ENCODE measurements around the gene PDS5B.
"Not testable (repeated sequence)": the region's sequence is repeated elsewhere in the genome, so short reads cannot be mapped to it uniquely, and the experiment has no call there.

PDS5B gene

DNA sequence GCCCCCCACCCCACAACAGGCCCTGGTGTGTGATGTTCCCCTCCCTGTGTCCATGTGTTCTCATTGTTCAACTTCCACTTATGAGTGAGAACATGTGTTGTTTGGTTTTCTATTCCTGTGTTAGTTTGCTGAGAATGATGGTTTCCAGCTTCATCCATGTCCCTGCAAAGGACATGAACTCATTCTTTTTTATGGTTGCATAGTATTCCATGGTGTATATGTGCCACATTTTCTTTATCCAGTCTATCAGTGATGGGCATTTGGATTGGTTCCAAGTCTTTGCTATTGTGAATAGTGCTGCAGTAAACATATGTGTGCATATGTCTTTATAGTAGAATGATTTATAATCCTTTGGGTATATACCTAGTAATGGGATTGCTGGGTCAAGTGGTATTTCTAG, 142.8 kb downstream of the PDS5B start:
- not testable (repeated sequence) for DNase-seq (ENCODE audit: low spot score)

GRCh38 chr13:32731074-32731473, 144.8 kb downstream of the PDS5B start:
- no peak for DNase-seq (ENCODE audit: low spot score)

DNA sequence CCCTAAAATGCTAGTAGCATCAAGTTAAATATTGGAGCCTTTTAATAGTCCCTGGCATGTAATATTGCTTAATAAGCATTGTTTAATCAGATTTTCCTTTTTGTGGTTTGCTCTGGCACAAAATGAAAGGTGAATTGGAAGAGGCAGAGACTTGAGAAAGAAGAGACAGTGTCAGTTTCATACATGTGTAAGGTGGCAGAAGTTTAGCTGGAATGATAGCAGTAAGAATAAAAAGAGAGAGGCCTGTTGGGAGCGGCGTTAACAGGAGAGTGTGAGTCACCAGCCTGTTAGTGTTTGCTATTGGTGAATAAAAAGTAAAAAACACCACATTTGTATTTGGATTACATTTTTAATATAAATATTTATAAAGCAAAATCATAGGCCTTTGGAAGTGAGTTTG, 145.3 kb downstream of the PDS5B start:
- DNase-seq (ENCODE audit: low spot score) = no peak

- no peak for DNase-seq (ENCODE audit: low spot score)
Observed at GRCh38 chr13:32733690-32734089, 147.4 kb downstream of the PDS5B start.

- DNase-seq (ENCODE audit: low spot score) = no peak
Observed at GRCh38 chr13:32734511-32734910, 148.3 kb downstream of the PDS5B start.

GRCh38 chr13:32735859-32736258, 149.6 kb downstream of the PDS5B start:
- no peak for DNase-seq (ENCODE audit: low spot score)

DNA sequence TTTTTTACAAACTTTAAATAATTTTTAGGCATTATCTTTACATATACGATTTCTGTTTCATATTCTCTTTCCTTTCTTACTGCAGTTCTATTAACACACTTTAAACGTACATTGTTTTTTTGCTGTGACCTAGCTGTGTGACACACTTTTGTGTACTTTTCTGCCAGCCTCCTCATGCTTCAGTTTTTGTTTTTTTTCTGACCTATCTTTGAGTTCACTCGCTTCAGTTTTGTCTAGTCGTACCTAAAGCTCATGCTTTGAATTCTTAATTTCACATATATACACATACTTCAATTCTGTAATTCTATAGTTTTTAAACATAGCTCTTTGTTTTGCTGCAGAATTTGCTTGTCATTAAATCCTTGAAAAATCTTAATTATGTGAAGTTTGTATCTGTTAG, 150.4 kb downstream of the PDS5B start:
- no peak for DNase-seq (ENCODE audit: low spot score)

DNA sequence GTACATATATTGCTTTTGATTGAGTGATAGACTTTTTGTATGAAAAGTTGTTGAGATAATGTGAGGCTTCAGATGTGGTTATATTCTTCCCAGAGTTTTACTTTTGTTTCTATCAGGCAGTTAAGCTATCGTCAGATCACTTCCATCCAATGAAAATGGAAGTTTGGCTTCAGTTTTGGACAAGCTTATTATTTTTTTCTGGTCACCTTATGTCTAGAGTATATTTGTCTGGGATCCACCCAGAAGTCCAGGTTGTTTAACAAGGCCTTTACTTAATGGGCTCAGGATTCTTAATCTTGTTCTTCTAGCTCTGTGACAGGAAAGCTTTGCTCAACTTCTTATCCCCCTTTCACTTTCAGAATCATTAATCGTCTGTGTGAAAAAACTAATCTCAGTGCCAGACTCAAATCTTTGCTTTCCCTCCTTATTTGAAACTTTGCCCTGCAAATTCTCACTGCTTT, 150.9 kb downstream of the PDS5B start:
- no peak for DNase-seq (ENCODE audit: low spot score)

DNA sequence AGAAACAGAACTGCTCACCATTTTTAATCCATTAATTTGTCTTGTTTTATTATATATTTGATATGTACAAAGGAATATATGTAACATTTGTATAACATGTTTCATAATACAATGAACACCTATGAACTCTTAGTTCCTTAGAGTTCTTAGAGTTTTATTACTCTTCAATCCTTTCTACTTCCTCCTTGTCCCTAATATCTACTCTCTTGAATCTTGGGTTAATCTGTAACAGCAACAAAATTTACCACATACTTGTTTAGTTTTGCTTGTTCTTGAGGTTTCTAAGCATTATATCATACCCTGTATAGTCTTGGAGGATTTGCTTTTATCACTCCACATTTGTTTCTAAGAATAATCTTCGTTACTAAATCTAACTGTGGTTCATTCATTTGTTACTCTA, 151.4 kb downstream of the PDS5B start:
- no peak for DNase-seq (ENCODE audit: low spot score)

DNA sequence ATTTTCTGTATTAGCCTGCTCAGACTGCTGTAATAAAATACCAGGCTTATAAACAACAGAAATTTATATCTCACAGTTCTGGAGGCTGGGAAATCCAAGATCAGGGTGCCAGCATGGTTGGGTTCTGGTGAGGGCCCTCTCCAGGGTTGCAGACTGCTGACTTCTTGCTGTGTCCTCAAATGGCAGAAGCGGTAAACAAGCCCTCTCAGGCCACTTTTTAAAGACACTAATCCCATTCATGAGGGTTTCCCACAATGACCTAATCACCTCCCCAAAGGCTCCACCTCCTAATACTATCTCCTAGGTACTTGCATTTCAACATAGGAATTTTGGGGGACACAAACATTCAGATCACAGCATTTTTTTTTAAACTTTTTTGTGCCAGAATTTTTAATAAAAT, 159.3 kb downstream of the PDS5B start:
- DNase-seq (ENCODE audit: low spot score) = no peak

DNA sequence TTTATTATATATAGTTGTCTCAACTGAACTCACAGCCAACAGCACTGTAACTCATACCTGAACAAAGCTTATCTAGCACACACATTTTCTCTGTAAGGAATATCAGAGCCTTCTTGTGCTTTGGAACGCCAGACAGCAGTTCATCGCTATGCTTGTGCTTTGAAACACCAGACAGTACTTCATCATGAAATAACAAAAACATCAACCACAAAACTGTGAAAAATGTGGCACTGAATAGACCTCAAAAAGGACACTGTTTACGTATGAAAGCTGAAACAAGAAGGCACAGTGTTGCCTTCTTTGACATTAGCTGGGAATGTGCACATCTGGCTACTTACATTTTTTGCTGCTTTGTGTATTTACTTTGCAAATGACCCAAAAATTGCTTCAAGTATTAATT, 160.2 kb downstream of the PDS5B start:
- no peak for DNase-seq (ENCODE audit: low spot score)

DNA sequence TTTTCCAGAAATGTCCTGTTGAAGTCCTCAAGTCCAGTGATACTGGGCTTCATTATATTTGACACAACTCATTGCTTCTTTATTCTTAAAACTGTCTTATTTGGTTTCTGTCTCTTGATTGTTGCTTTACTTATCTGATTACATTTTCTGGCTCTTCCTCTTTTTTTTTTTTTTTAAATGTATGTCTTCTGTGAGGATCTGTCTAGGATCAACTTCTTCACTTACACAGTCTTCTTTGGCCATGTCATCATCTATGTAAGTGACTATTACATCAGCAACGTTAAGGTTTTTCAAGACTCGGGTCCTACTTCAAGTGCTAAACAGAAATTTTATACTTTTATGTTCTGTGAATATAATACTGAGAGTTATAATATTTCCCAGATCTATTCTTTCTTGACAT, 162.1 kb downstream of the PDS5B start:
- DNase-seq (ENCODE audit: low spot score) = no peak

GRCh38 chr13:32751340-32751739, 165.1 kb downstream of the PDS5B start:
- DNase-seq (ENCODE audit: low spot score) = no peak

DNA sequence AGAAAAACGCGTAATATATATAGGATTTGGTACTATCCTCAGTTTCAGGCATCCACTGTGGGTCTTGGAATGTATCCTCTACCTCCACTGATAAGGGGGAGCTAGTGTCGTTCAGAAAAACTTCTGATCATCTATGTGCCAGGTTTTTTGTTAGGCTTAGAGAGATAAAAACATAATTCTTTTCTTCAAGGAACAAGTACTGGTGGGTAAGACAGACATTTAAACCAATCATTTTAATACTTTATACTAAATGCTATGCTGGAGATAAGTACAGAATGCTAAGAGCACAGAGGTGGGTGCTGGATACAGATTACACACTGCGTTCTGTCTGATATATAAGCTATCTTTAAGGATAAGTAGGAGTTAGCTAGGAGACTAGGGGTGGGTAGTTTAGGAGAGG, 166.1 kb downstream of the PDS5B start:
- DNase-seq (ENCODE audit: low spot score) = peak; percentile 5

- DNase-seq (ENCODE audit: low spot score) = no peak
Observed at GRCh38 chr13:32752997-32753606, 166.8 kb downstream of the PDS5B start.

DNA sequence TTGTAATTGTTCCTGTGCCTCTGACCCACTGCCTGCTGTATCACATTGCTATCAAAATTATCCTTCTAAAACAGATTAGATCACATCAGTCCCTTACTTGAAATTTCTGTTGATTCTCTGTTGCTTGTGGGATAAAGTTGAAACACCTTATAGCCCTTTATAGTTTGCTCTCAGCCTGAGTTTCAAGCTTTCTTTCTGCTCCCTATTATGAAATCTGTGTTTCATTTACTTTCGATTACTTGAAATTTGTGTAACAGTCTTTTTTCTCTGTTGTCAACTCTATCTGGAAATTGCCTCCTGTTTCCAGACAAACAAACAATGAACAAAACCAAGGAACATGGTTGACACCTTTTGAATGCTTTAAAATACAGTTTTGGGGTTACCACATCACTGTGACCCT, 167.9 kb downstream of the PDS5B start:
- DNase-seq (ENCODE audit: low spot score) = no peak

DNA sequence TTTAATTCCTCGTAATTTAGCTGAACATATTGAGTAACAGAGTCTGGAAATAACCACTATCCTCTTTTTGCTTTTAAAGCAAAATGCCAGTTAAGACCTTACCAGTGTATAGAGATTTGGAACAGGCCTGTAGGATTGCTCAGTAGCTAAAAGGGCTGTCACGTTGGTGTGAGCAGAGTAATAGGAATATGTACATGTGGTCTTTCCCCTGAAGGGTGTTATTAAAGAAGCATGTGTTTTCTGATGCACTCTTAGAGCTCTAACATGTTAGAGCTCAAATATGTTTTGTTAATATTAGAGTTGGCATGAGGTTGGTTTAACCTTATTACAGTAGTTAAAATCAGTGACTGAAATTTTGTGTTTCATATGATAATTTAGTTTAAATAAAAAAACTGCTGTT, 172.9 kb downstream of the PDS5B start:
- no peak for DNase-seq (ENCODE audit: low spot score)

GRCh38 chr13:32761472-32761871, 175.2 kb downstream of the PDS5B start:
- no peak for DNase-seq (ENCODE audit: low spot score)

DNA sequence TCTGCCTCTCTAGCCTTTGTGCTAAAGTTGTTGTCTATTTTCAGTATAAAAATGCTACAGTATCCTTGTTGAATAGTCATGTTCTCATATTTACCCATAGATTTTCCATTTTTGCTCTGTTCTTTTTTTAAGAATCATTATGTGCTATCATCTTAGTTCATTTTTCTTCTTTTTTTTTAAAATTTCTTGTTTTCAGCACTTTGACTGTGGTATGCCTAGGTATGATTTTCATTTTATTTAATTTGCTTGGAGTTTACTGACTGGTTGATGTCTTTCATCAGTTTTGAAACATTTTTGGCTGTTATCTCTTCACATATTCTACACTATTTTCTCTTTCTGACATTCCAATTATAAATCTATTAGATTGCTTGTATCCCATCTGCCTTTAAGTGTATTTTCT, 192.9 kb downstream of the PDS5B start:
- DNase-seq (ENCODE audit: low spot score) = no peak

DNA sequence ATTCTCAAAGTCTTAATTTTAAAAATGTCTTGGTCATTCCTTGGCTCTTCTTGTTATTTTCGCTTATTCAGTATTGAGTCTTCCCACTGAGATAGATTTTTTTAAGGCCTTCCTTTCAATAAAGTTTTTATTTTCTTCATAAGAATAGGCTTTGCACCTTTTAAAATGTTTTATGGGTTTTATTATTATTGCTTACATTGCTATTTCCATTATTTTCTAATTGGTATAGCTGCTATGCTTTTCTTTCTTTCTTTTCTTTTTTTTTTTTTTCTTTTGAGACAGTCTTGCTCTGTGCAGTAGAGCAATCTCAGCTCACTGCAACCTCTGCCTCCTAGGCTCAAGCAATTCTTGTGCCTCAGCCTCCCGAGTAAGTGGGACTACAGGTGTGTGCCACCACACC, 195.7 kb downstream of the PDS5B start:
- DNase-seq (ENCODE audit: low spot score) = no peak

- peak; percentile 34 for DNase-seq (ENCODE audit: low spot score)
Observed at GRCh38 chr13:32783067-32783466, 196.8 kb downstream of the PDS5B start.

GRCh38 chr13:32790731-32791130, 204.5 kb downstream of the PDS5B start:
- DNase-seq (ENCODE audit: low spot score) = no peak

DNA sequence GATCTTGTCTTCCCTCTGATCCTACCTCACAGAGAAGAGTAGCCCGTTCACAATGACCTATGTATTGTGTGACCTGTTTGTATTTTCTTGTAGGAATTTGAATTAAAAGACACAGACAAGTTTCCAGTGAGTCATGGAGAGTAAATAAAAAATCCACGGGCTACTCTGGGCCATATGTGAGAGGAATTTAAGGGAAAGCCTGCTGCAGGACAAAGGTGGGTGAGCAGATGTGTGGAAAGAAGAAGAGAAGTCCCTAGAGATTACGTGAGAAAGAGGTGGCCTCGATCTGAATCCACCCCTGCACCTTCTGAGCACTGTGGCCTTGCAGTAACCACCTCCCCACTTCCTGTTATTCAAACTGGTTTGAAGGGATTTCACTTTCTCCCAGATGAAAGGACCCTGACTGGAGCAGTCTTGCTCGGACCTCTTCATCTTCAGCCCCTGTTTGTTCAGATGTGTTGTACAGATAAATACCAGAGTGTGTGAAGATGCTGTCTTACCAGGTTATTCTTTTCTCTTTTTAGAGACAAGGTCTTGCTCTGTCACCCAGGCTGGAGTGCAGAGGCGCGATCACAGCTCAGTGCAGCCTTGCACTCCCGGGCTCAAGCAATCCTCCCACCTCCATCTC, 205.4 kb downstream of the PDS5B start:
- no peak for DNase-seq (ENCODE audit: low spot score)

DNA sequence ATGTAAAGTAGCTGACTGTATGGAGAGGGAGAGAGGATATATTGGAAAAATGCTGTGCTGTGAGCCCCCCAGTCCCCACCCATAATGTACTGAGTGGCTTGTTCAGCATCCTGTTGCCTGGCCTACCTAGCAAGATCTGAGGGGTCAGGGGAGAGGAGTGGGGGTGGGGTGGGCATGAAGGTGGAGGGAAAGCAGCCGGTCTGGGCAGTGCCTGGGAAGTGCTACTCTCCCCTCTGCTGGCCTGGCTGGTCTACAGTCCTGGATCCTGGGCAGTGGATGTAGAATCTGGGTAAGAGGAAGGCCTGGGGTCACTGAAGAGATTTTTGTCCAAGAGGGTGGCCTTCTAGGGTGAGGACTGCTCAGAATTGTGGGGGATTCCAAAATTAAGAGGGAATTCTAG, 210.5 kb downstream of the PDS5B start:
- no peak for DNase-seq (ENCODE audit: low spot score)

All from putamen (tissue), 1 donor.